ENCODE data around the gene S100A2. TPM values are rescaled to one million over a fixed set of nuclear protein-coding genes. Genes with fewer than 3 reads are reported as not detected.
"Not testable (repeated sequence)": the region's sequence is repeated elsewhere in the genome, so short reads cannot be mapped to it uniquely, and the experiment has no call there.

The S100A2 gene
- total RNA-seq, 1 experiment from 2014 or later: not detected

- Histone ChIP-seq H2AFZ (ENCODE audit: low read length) (no peak overlapping the region), H3K79me2 (ENCODE audit: low read length) (no peaks in the 10 kb centered on the region), H3K27me3 (ENCODE audit: low read length) (no peaks in the 10 kb centered on the region), H3K9me2 (replicated peaks; ENCODE audit: insufficient read depth, low read length) (no peaks in the 10 kb centered on the region), H3K4me2 (ENCODE audit: low read depth, low read length, poor library complexity, severe bottlenecking) (no peak overlapping the region), H3K4me1 (ENCODE audit: low read length) (no peaks in the 10 kb centered on the region), H3K36me3 (ENCODE audit: insufficient read depth, low read length) (no peaks in the 10 kb centered on the region), H3K4me3 (ENCODE audit: low read length) (no peak overlapping the region), H3K9ac (ENCODE audit: low read length) (no peak overlapping the region), H3K9me3 (ENCODE audit: low read length) (no peaks in the 10 kb centered on the region), H4K20me1 (ENCODE audit: insufficient read depth, low read depth, low read length) (no peaks in the 10 kb centered on the region), H3K27ac (ENCODE audit: low read length) (no peak overlapping the region)
- no peak for DNase-seq
Observed at GRCh38 chr1:153520818-153521476, 44.7 kb downstream of the S100A2 start.

- H3K4me3 ChIP-seq (ENCODE audit: low read length); H3K4me1 ChIP-seq (ENCODE audit: low read length); H3K36me3 ChIP-seq (ENCODE audit: insufficient read depth, low read length); H3K79me2 ChIP-seq (ENCODE audit: low read length); H3K27me3 ChIP-seq (ENCODE audit: low read length); DNase-seq; H3K9me3 ChIP-seq (ENCODE audit: low read length); H3K4me2 ChIP-seq (ENCODE audit: low read depth, low read length, poor library complexity, severe bottlenecking); H2AFZ ChIP-seq (ENCODE audit: low read length); H3K27ac ChIP-seq (ENCODE audit: low read length); H3K9ac ChIP-seq (ENCODE audit: low read length); H3K9me2 ChIP-seq (replicated peaks; ENCODE audit: insufficient read depth, low read length); H4K20me1 ChIP-seq (ENCODE audit: insufficient read depth, low read depth, low read length): not testable (repeated sequence)
Observed at GRCh38 chr1:153520137-153520691, 45.4 kb downstream of the S100A2 start.

- no peak overlapping the region for H3K9ac ChIP-seq (ENCODE audit: low read length)
- H3K79me2 ChIP-seq (ENCODE audit: low read length): no peaks in the 10 kb centered on the region
- H3K27me3 ChIP-seq (ENCODE audit: low read length): no peaks in the 10 kb centered on the region
- H4K20me1 ChIP-seq (ENCODE audit: insufficient read depth, low read depth, low read length): no peaks in the 10 kb centered on the region
- no peak overlapping the region for H3K27ac ChIP-seq (ENCODE audit: low read length)
- H3K4me3 ChIP-seq (ENCODE audit: low read length): no peak overlapping the region
- no peak for DNase-seq
- no peak overlapping the region for H2AFZ ChIP-seq (ENCODE audit: low read length)
- H3K9me2 ChIP-seq (replicated peaks; ENCODE audit: insufficient read depth, low read length): no peaks in the 10 kb centered on the region
- H3K36me3 ChIP-seq (ENCODE audit: insufficient read depth, low read length): no peaks in the 10 kb centered on the region
- no peaks in the 10 kb centered on the region for H3K9me3 ChIP-seq (ENCODE audit: low read length)
- H3K4me2 ChIP-seq (ENCODE audit: low read depth, low read length, poor library complexity, severe bottlenecking): no peak overlapping the region
- H3K4me1 ChIP-seq (ENCODE audit: low read length): no peaks in the 10 kb centered on the region
Observed at GRCh38 chr1:153519242-153519641, 46.4 kb downstream of the S100A2 start.

- no peak overlapping the region for H3K4me2 ChIP-seq (ENCODE audit: low read depth, low read length, poor library complexity, severe bottlenecking)
- H2AFZ ChIP-seq (ENCODE audit: low read length): no peak overlapping the region
- no peaks in the 10 kb centered on the region for H3K4me1 ChIP-seq (ENCODE audit: low read length)
- no peaks in the 10 kb centered on the region for H3K36me3 ChIP-seq (ENCODE audit: insufficient read depth, low read length)
- no peaks in the 10 kb centered on the region for H3K79me2 ChIP-seq (ENCODE audit: low read length)
- no peaks in the 10 kb centered on the region for H4K20me1 ChIP-seq (ENCODE audit: insufficient read depth, low read depth, low read length)
- no peak overlapping the region for H3K27ac ChIP-seq (ENCODE audit: low read length)
- H3K4me3 ChIP-seq (ENCODE audit: low read length): no peak overlapping the region
- H3K9me3 ChIP-seq (ENCODE audit: low read length): no peaks in the 10 kb centered on the region
- DNase-seq: no peak
- H3K27me3 ChIP-seq (ENCODE audit: low read length): no peaks in the 10 kb centered on the region
- H3K9me2 ChIP-seq (replicated peaks; ENCODE audit: insufficient read depth, low read length): no peaks in the 10 kb centered on the region
- no peak overlapping the region for H3K9ac ChIP-seq (ENCODE audit: low read length)
Observed at GRCh38 chr1:153515504-153516394, 49.9 kb downstream of the S100A2 start.

- no peaks in the 10 kb centered on the region for H3K36me3 ChIP-seq (ENCODE audit: insufficient read depth, low read length)
- no peak overlapping the region for H2AFZ ChIP-seq (ENCODE audit: low read length)
- no peak for DNase-seq
- no peaks in the 10 kb centered on the region for H3K27me3 ChIP-seq (ENCODE audit: low read length)
- H3K4me2 ChIP-seq (ENCODE audit: low read depth, low read length, poor library complexity, severe bottlenecking): no peak overlapping the region
- H3K27ac ChIP-seq (ENCODE audit: low read length): no peak overlapping the region
- no peak overlapping the region for H3K4me3 ChIP-seq (ENCODE audit: low read length)
- H3K9ac ChIP-seq (ENCODE audit: low read length): no peak overlapping the region
- no peaks in the 10 kb centered on the region for H3K4me1 ChIP-seq (ENCODE audit: low read length)
- H3K79me2 ChIP-seq (ENCODE audit: low read length): no peaks in the 10 kb centered on the region
- no peaks in the 10 kb centered on the region for H4K20me1 ChIP-seq (ENCODE audit: insufficient read depth, low read depth, low read length)
- no peaks in the 10 kb centered on the region for H3K9me2 ChIP-seq (replicated peaks; ENCODE audit: insufficient read depth, low read length)
- no peaks in the 10 kb centered on the region for H3K9me3 ChIP-seq (ENCODE audit: low read length)
Observed at GRCh38 chr1:153513666-153514065, 52.0 kb downstream of the S100A2 start.

- Histone ChIP-seq H3K4me3 (ENCODE audit: low read length) (no peak overlapping the region), H3K36me3 (ENCODE audit: insufficient read depth, low read length) (no peaks in the 10 kb centered on the region), H3K9me2 (replicated peaks; ENCODE audit: insufficient read depth, low read length) (no peaks in the 10 kb centered on the region), H3K4me1 (ENCODE audit: low read length) (no peaks in the 10 kb centered on the region), H3K27me3 (ENCODE audit: low read length) (no peaks in the 10 kb centered on the region), H2AFZ (ENCODE audit: low read length) (no peak overlapping the region), H4K20me1 (ENCODE audit: insufficient read depth, low read depth, low read length) (no peaks in the 10 kb centered on the region), H3K9ac (ENCODE audit: low read length) (no peak overlapping the region), H3K4me2 (ENCODE audit: low read depth, low read length, poor library complexity, severe bottlenecking) (no peak overlapping the region), H3K27ac (ENCODE audit: low read length) (no peak overlapping the region), H3K9me3 (ENCODE audit: low read length) (no peaks in the 10 kb centered on the region), H3K79me2 (ENCODE audit: low read length) (no peaks in the 10 kb centered on the region)
- DNase-seq: no peak
Observed at GRCh38 chr1:153513023-153513422, 52.6 kb downstream of the S100A2 start.

Other genes with a start within 250 kb of the S100A2 start
- gene PGLYRP4, start 217.0 kb downstream of the S100A2 start, total RNA-seq (2014; rRNA removed; shearing (Covaris generic); ENCODE audit: low replicate concordance): not detected in 2 replicates
- gene S100A9, start 208.0 kb downstream of the S100A2 start, total RNA-seq (2014; rRNA removed; shearing (Covaris generic); ENCODE audit: low replicate concordance): not detected in 2 replicates
- gene S100A12, start 190.2 kb downstream of the S100A2 start, total RNA-seq (2014; rRNA removed; shearing (Covaris generic); ENCODE audit: low replicate concordance): not detected in 2 replicates
- gene S100A8, start 174.8 kb downstream of the S100A2 start, total RNA-seq (2014; rRNA removed; shearing (Covaris generic); ENCODE audit: low replicate concordance): not detected in 2 replicates
- gene S100A7A, start 149.3 kb downstream of the S100A2 start, total RNA-seq (2014; rRNA removed; shearing (Covaris generic); ENCODE audit: low replicate concordance): not detected in 2 replicates
- gene S100A7, start 105.2 kb downstream of the S100A2 start, total RNA-seq (2014; rRNA removed; shearing (Covaris generic); ENCODE audit: low replicate concordance): not detected in 2 replicates
- 26.8 and 43.3 TPM in 2 replicates for gene S100A6, start 29.9 kb downstream of the S100A2 start, total RNA-seq (2014; rRNA removed; shearing (Covaris generic); ENCODE audit: low replicate concordance)
- gene S100A5, start 24.9 kb downstream of the S100A2 start, total RNA-seq (2014; rRNA removed; shearing (Covaris generic); ENCODE audit: low replicate concordance): not detected in 2 replicates
- 1.2 TPM in 1 of 2 replicates, not detected in the other for gene S100A4, start 20.0 kb downstream of the S100A2 start, total RNA-seq (2014; rRNA removed; shearing (Covaris generic); ENCODE audit: low replicate concordance)
- gene S100A3, start 16.6 kb downstream of the S100A2 start, total RNA-seq (2014; rRNA removed; shearing (Covaris generic); ENCODE audit: low replicate concordance): not detected in 2 replicates
- gene S100A16, start 47.3 kb upstream of the S100A2 start, total RNA-seq (2014; rRNA removed; shearing (Covaris generic); ENCODE audit: low replicate concordance): not detected in 2 replicates
- not detected in 2 replicates for gene S100A14, start 50.5 kb upstream of the S100A2 start, total RNA-seq (2014; rRNA removed; shearing (Covaris generic); ENCODE audit: low replicate concordance)
- 13.4 and 21.5 TPM in 2 replicates for gene S100A13, start 61.7 kb upstream of the S100A2 start, total RNA-seq (2014; rRNA removed; shearing (Covaris generic); ENCODE audit: low replicate concordance)
- 15.9 and 18.9 TPM in 2 replicates for gene S100A1, start 62.6 kb upstream of the S100A2 start, total RNA-seq (2014; rRNA removed; shearing (Covaris generic); ENCODE audit: low replicate concordance)
- gene CHTOP, start 68.2 kb upstream of the S100A2 start, total RNA-seq (2014; rRNA removed; shearing (Covaris generic); ENCODE audit: low replicate concordance): 62.1 and 64.6 TPM in 2 replicates
- gene SNAPIN, start 92.9 kb upstream of the S100A2 start, total RNA-seq (2014; rRNA removed; shearing (Covaris generic); ENCODE audit: low replicate concordance): 46.2 and 54.3 TPM in 2 replicates
- gene ILF2, start 105.1 kb upstream of the S100A2 start, total RNA-seq (2014; rRNA removed; shearing (Covaris generic); ENCODE audit: low replicate concordance): 146 and 178 TPM in 2 replicates
- gene NPR1, start 112.8 kb upstream of the S100A2 start, total RNA-seq (2014; rRNA removed; shearing (Covaris generic); ENCODE audit: low replicate concordance): not detected in 2 replicates
- gene INTS3, start 162.2 kb upstream of the S100A2 start, total RNA-seq (2014; rRNA removed; shearing (Covaris generic); ENCODE audit: low replicate concordance): 36.3 and 65.4 TPM in 2 replicates
- gene SLC27A3, start 209.6 kb upstream of the S100A2 start, total RNA-seq (2014; rRNA removed; shearing (Covaris generic); ENCODE audit: low replicate concordance): 4.4 and 18.1 TPM in 2 replicates